Small intestine (tissue), 16 donors: Measurements from ENCODE around the gene RERE. TPM values are rescaled to one million over a fixed set of nuclear protein-coding genes. Genes with fewer than 3 reads are reported as not detected.

ENCODE experiments used
- DNase-seq, 2 donors: peaks; one replicate each; pipeline versions ENCODE4 v3.0.0 to v3.0.0-alpha.2; 2013
- FAIRE-seq: peaks from 2 replicates; lab custom pipeline; 2012; peaks lifted over from hg19 to GRCh38; lab: Jason Lieb, UNC
- H3K27ac ChIP-seq, 3 donors: one replicate each; pipeline ENCODE4 v1.5.1; 2013; ENCODE audit warnings: low read length in 2 of 3, mild to moderate bottlenecking in 2 of 3, control low read depth in 1 of 3, inconsistent platforms in 1 of 3, low read depth in 1 of 3, moderate library complexity in 1 of 3
- H3K27me3 ChIP-seq, 3 donors: one replicate each; pipeline ENCODE4 v1.6.1; 2013; ENCODE audit warnings: low read length in 3 of 3, inconsistent platforms in 1 of 3; ENCODE audit not compliant: control insufficient read depth in 3 of 3, insufficient read depth in 3 of 3
- H3K36me3 ChIP-seq, 3 donors: one replicate each; pipeline ENCODE4 v1.6.1; 2013; ENCODE audit warnings: low read length in 3 of 3, inconsistent platforms in 1 of 3, low read depth in 1 of 3, mild to moderate bottlenecking in 1 of 3, moderate library complexity in 1 of 3; ENCODE audit not compliant: control insufficient read depth in 3 of 3, insufficient read depth in 2 of 3
- H3K4me1 ChIP-seq, 3 donors: one replicate each; pipeline ENCODE4 v1.6.1; 2013; ENCODE audit warnings: low read length in 2 of 3, inconsistent platforms in 1 of 3, low read depth in 1 of 3, mild to moderate bottlenecking in 1 of 3, moderate library complexity in 1 of 3; ENCODE audit not compliant: control insufficient read depth in 3 of 3, insufficient read depth in 2 of 3
- H3K4me3 ChIP-seq, 3 donors: one replicate each; pipeline ENCODE4 v1.5.1; 2013; ENCODE audit warnings: low read length in 3 of 3, control low read depth in 1 of 3, inconsistent platforms in 1 of 3, low read depth in 1 of 3, mild to moderate bottlenecking in 1 of 3, moderate library complexity in 1 of 3
- H3K9me3 ChIP-seq, 2 donors: one replicate each; pipeline ENCODE4 v1.6.1; 2013; ENCODE audit warnings: low read depth in 1 of 2, low read length in 1 of 2; ENCODE audit not compliant: control insufficient read depth in 2 of 2, insufficient read depth in 1 of 2
- WGBS, 3 donors: extraction: QIAGEN DNeasy Blood & Tissue Kit; methylation state at CpG; one replicate each; pipeline ENCODE4 v1.1.7; 2013; 5-methylcytosine and 5-hydroxymethylcytosine counted together
- long read RNA-seq, 10 donors: transcript quantifications; one replicate each; lab custom pipeline, GENCODE V29; 2026
- polyA plus RNA-seq, 4 donors: library from polyadenylated mRNA; stranded (reverse) in 3 of 4; unstranded in 1 of 4; fragments of 200-250 nt in 3 of 4; fragments of 120-200 nt in 1 of 4; gene quantifications; one replicate each; pipeline versions ENCODE4 v1.2.1 to v1.2.3, GENCODE V29; 2013
- donor health status: healthy with polysubstance abuse.
- donor health status: control.
- donor health status: control.
- donor health status: Bipolar disorder and iron deficiency.
- donor health status: healthy.

RERE gene
- polyA plus RNA-seq, result 10 to 100 TPM; 19.5 to 66.8 (median 25.8) TPM
- long read RNA-seq, donor 1, result 0 reads
- long read RNA-seq, donor 2, result 0 reads
- long read RNA-seq, donor 3, partial matches to known transcripts, result 5 of 5 reads
- long read RNA-seq, donor 3, other reads (novel, unspliced or antisense), result 0 of 5 reads
- long read RNA-seq, donor 4, result 0 reads
- long read RNA-seq, donor 5, result 0 reads
- long read RNA-seq, donor 6, partial matches to known transcripts, result 14 of 14 reads
- long read RNA-seq, donor 6, other reads (novel, unspliced or antisense), result 0 of 14 reads
- long read RNA-seq, donor 7, result 0 reads
- long read RNA-seq, donor 8, partial matches to known transcripts, result 0 of 1 reads
- long read RNA-seq, donor 8, other reads (novel, unspliced or antisense), result 0 of 1 reads
- long read RNA-seq, donor 9, result 0 reads
- long read RNA-seq, donor 10, partial matches to known transcripts, result 16 of 18 reads
- long read RNA-seq, donor 10, other reads (novel, unspliced or antisense), result 0 of 18 reads

DNA sequence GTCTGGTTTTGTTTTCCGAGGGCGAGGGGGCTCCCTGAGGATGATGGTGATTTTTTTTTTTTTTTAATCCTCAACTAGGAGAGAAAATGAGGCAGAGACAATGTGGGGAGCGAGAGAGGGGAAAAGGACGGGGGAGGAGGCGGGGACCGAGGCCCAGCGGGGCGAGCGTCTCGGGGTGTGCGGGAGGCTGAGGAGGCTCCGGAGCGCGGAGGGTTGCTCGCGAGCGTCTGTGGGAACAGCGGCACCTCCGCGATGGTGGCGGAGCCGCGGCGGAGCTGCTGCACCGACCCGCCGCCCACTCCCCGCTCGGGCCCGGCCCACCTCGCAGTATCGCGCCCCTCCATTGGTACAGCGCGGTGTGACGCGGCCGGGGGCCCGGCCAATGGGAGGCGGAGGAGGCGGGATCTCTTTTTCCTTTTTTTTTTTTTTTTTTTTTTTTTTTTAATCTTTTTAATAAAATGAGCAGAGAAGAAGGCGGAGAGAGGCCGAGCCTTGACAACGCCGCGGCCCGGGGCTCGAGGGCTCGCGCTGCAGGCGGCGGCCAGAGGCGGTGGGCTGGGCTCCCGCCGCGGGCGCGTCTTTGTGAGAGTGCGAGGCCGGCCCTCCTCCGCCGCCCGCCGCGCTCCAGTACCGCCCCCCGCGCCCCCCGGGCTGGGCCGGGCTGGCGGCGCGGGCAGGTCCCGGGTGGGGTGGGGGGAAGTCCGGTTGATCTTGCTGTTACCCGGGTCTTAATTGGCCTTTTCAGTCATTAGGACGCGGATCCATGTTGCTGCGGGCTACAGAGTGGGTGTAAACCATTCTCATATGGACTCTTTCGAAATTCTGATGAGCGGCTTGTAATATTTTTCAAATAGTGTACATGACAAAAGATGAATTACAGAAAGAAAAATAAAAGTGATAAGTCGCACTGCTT, at the start of gene RERE:
Gene RERE (minus strand): TSS at position 229 of the 913 bp plus-strand sequence.
- FAIRE-seq (no peak), DNase-seq (peak; percentile 92 to 97)
- Histone ChIP-seq H3K27me3 (no peaks in the 10 kb centered on the region), H3K27ac (peak within 1 kb of the TSS; percentile 95 to 98 (median 98)), H3K4me3 (peak within 1 kb of the TSS; percentile 63 to 97 (median 90)), H3K4me1 (peaks cover 0 to 29% (median 6%) of the 10 kb centered on the region in 3 donors), H3K36me3 (no peaks in the 10 kb centered on the region), H3K9me3 (no peaks in the 10 kb centered on the region)
- WGBS, 3 donors, result 0 to 1% (median 0%) methylated on average over 64 to 82 of the region's 82 CpGs

DNA sequence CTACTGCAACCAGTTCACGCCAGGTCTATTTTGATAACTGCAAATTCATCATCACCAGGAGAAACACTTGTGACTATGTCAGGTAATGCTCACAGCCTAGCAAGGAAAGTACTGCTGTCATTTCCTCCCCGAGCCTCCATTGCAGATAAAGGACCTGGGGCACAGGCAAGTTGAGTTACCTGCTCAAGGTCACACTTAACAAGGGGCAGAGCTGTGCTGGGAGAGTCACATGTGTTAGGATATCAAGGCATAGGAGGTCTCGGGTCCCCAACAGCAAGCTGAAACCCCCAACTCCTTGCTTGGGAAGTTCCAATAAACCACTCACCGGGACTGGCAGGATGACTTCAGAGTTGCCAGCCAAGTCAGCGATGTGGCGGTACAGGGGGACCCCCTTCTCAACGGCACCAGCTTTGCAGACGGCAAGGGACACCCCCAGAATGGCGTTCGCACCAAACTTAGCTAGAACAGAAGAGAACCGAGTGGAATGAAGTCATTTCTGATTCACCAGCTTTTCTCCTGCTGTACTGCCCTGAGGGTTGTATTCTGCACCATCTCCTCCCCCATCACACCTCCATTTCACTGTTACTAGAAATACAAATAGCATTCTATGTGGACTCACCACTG, 49.5 kb upstream of the RERE start:
- Histone ChIP-seq H3K27me3 (no peaks in the 10 kb centered on the region), H3K36me3 (peaks cover 49 to 97% (median 54%) of the 10 kb centered on the region in 3 donors), H3K27ac (no peak overlapping the region), H3K4me1 (peaks cover 0 to 22% (median 6%) of the 10 kb centered on the region in 3 donors), H3K9me3 (no peaks in the 10 kb centered on the region), H3K4me3 (no peak overlapping the region)
- 80 to 88% (median 82%) methylated on average over 11 of the region's 11 CpGs for WGBS, 3 donors
- FAIRE-seq (no peak), DNase-seq (no peak)

DNA sequence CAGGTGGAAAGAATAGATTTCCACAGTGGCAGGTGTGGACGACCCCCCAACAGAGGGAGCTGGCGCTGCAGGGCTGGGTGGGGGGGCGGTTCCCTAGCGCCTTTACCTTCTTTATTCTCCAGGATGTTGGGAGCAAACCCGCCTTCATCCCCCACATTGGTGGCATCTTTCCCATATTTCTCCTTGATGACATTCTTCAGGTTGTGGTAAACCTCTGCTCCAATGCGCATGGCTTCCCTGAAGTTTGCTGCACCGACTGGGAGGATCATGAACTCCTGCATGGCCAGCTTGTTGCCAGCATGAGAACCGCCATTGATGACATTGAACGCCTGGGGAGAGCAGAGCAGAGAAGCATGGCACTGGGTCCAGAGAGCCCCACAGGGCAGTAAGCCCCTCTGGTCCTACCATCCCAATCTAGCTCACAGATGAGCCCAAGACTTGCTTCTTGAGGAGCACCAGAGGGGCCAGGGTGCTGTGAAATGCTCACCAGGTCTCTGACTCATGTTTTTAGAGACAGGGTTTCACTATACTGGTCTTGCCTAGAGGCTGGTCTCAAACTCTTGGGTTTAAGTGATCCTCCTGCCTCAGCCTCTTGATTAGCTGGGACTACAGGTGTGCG, 48.8 kb upstream of the RERE start:
- Histone ChIP-seq H3K4me1 (peaks cover 0 to 16% (median 6%) of the 10 kb centered on the region in 3 donors), H3K9me3 (no peaks in the 10 kb centered on the region), H3K36me3 (peaks cover 47 to 97% (median 55%) of the 10 kb centered on the region in 3 donors), H3K27ac (no peak overlapping the region), H3K4me3 (no peak overlapping the region), H3K27me3 (no peaks in the 10 kb centered on the region)
- DNase-seq, result no peak
- no peak for FAIRE-seq
- 89 to 94% (median 92%) methylated on average over 10 of the region's 10 CpGs for WGBS, 3 donors

DNA sequence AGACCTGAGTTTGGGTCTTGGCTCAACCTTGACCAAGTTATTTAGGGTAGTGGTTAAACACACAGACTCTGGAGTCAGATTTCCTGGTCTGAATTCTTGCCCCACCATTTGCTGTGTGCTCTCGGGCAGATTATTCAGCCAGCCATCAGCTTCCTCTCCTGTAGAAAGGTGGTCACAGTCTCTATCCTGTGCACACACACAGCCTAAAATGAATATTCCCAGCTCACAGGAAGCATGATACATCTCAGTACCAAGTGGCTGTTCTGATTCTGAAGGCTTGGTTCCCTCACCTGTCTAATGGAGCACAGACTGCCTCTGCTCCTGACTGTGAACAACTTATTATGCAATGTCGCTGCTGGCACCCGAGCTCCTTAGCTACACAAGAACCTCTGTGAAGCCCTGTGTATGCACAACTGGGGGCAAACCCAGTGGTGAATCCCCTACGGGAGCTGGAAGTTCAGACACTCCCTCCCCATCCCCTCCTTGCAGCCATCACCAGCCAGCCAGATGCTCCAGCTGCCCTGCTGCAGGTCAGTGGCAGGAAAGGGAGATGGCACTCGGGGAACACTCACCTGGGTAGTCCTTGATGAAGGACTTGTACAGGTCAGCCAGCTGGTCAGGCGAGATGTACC, 47.4 kb upstream of the RERE start:
- FAIRE-seq (no peak), DNase-seq (no peak)
- Histone ChIP-seq H3K9me3 (no peaks in the 10 kb centered on the region), H3K4me3 (no peak overlapping the region), H3K27me3 (no peaks in the 10 kb centered on the region), H3K36me3 (peaks cover 52 to 98% (median 57%) of the 10 kb centered on the region in 3 donors), H3K27ac (no peak overlapping the region), H3K4me1 (peaks cover 0 to 3% (median 0%) of the 10 kb centered on the region in 3 donors)
- WGBS, 3 donors, result 87 to 91% (median 91%) methylated on average over 6 of the region's 6 CpGs

DNA sequence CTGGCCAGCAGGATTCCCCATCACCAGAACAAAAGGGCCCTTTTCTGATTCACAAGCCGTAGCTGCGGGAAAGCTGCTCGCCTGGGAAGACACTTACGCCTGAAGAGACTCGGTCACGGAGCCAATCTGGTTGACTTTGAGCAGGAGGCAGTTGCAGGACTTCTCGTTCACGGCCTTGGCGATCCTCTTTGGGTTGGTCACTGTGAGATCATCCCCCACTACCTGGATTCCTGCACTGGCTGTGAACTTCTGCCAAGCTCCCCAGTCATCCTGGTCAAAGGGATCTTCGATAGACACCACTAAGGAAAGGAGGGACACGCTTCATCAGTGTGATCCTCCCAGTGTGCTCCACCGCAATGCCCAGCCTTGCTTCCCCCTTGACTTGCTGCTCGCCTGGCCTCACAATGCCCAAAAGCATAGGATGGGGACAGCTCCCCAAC, 46.4 kb upstream of the RERE start:
- WGBS, 3 donors, result 94 to 97% (median 94%) methylated on average over 13 of the region's 13 CpGs
- FAIRE-seq (no peak), DNase-seq (no peak)
- Histone ChIP-seq H3K36me3 (peaks cover 57 to 97% (median 58%) of the 10 kb centered on the region in 3 donors), H3K4me3 (no peak overlapping the region), H3K9me3 (no peaks in the 10 kb centered on the region), H3K27ac (no peak overlapping the region), H3K4me1 (peaks cover 0 to 8% (median 0%) of the 10 kb centered on the region in 3 donors), H3K27me3 (no peaks in the 10 kb centered on the region)

DNA sequence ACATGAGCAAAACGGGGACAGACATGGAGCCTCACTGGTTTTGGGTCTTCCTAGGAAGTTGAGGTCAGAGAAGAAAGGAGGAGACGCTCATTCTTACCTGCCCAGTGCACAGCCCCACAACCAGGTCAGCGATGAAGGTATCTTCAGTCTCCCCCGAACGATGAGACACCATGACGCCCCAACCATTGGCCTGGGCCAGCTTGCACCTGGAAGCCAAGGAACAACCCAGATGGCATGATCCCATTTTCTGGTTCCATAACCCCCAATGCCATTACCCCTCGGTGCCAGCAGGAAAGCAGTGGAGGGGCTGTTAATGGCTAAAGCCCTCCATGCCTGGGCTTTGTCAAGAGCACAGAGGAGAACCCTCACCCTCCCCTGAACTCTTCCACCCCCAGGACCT, 45.7 kb upstream of the RERE start:
- FAIRE-seq (no peak), DNase-seq (no peak)
- H3K9me3 ChIP-seq, result no peaks in the 10 kb centered on the region
- WGBS, 3 donors, result 88 to 93% (median 91%) methylated on average over 6 to 7 of the region's 7 CpGs
- H3K4me3 ChIP-seq, result no peak overlapping the region
- peaks cover 57 to 94% (median 58%) of the 10 kb centered on the region in 3 donors for H3K36me3 ChIP-seq
- H3K27me3 ChIP-seq, result no peaks in the 10 kb centered on the region
- peaks cover 0 to 15% (median 0%) of the 10 kb centered on the region in 3 donors for H3K4me1 ChIP-seq
- H3K27ac ChIP-seq, result no peak overlapping the region

DNA sequence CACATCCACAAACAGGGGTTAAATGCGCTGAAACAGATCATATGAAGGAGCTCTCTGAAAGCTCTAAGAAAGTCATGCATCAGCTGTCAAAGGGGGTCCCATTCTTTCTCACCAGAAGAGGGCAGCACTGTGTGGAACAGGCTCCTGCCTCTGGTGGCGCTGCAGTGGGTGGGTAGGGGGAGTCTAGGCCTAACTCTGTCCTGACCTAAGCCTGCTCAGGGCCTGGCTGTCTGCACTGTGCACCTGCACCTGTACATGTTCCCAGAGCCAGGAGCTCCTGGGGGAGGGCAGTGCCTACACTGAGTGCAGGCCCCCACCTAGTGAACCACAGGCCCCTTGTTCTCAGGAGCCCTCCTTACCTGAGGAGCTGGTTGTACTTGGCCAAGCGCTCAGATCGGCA, 45.1 kb upstream of the RERE start:
- FAIRE-seq, result no peak
- Histone ChIP-seq H3K4me1 (peaks cover 0 to 21% (median 0%) of the 10 kb centered on the region in 3 donors), H3K27ac (no peak overlapping the region), H3K27me3 (no peaks in the 10 kb centered on the region), H3K9me3 (no peaks in the 10 kb centered on the region), H3K36me3 (peaks cover 55 to 95% (median 57%) of the 10 kb centered on the region in 3 donors), H3K4me3 (no peak overlapping the region)
- WGBS, 3 donors, result 87 to 92% (median 88%) methylated on average over 4 of the region's 4 CpGs
- peak in 1 of 2 donors; percentile 40 for DNase-seq
